B cell (primary cell): ENCODE data around the gene KLK1. TPM values are rescaled to one million over a fixed set of nuclear protein-coding genes. Genes with fewer than 3 reads are reported as not detected.
A peak's percentile ranks its signal among the peaks of the same experiment; 100 is the strongest.

Source experiments
- ATAC-seq: fragments of 200-7000 bp; cut with Tn5 transposase; one replicate; pipeline ENCODE4 v1.10.0; 2021; ENCODE audit warnings: low read depth, mild to moderate bottlenecking, moderate number of reproducible peaks, moderate library complexity
- CTCF ChIA-PET: fragments of 350-600 bp; sonication (Branson Sonifier 250); formaldehyde crosslinking; loops from one replicate; lab custom pipeline; 2021; ENCODE audit warnings: antibody characterized with exemption, inconsistent platforms; lab: Charles Lee
- POLR2A ChIA-PET: fragments of 350-600 bp; sonication (Branson Sonifier 250); formaldehyde crosslinking; loops from one replicate; lab custom pipeline; 2021; ENCODE audit warnings: antibody characterized with exemption; lab: Charles Lee
- DNase-seq: peaks from one replicate; pipeline ENCODE4 v3.0.0; 2013
- H2AFZ ChIP-seq: 2 replicates; pipeline ENCODE4 v1.6.1; 2012; ENCODE audit warnings: mild to moderate bottlenecking, low read depth, low read length; ENCODE audit not compliant: insufficient read depth, poor library complexity, severe bottlenecking
- H3K27ac ChIP-seq, 2 donors: 1 replicate in 1 of 2; 2 replicates in 1 of 2; pipeline ENCODE4 v1.5.1; 2012 to 2013; ENCODE audit warnings: low read length in 2 of 2, mild to moderate bottlenecking in 2 of 2, moderate library complexity in 1 of 2
- H3K27me3 ChIP-seq, 4 experiments: fragments of 200-600 bp in 1 of 4; sonication (generic) in 1 of 4; replicated peaks in 1 of 4; 1 replicate in 2 of 4; 2 replicates in 2 of 4; pipeline versions ENCODE4 v1.6.1 to v1.7.0; 2013 to 2016; ENCODE audit warnings: low read length in 3 of 4, mild to moderate bottlenecking in 2 of 4, mixed read lengths in 1 of 4, moderate library complexity in 1 of 4; ENCODE audit not compliant: insufficient read depth in 4 of 4, control insufficient read depth in 3 of 4; ENCODE audit errors: control extremely low read depth in 1 of 4
- H3K36me3 ChIP-seq, 2 experiments: replicated peaks in 1 of 2; 1 replicate in 1 of 2; 2 replicates in 1 of 2; pipeline versions ENCODE4 v1.6.1 to v1.7.1; 2013; ENCODE audit warnings: low read length in 1 of 2; ENCODE audit not compliant: insufficient read depth in 2 of 2, control insufficient read depth in 1 of 2; ENCODE audit errors: control extremely low read depth in 1 of 2, extremely low read depth in 1 of 2
- H3K4me1 ChIP-seq, 2 donors: fragments of 200-600 bp in 1 of 2; sonication (generic) in 1 of 2; 1 replicate in 1 of 2; 2 replicates in 1 of 2; pipeline versions ENCODE4 v1.5.1 to v1.6.1; 2013 to 2017; ENCODE audit warnings: low read length in 2 of 2; ENCODE audit not compliant: control insufficient read depth in 2 of 2, insufficient read depth in 2 of 2
- H3K4me2 ChIP-seq: replicated peaks from 2 replicates; pipeline ENCODE3; 2012; ENCODE audit warnings: mild to moderate bottlenecking, low read depth, low read length; ENCODE audit not compliant: poor library complexity, severe bottlenecking
- H3K4me3 ChIP-seq, 5 experiments: fragments of 200-600 bp in 1 of 5; sonication (generic) in 1 of 5; 1 replicate in 3 of 5; 2 replicates in 2 of 5; pipeline versions ENCODE4 v1.5.1 to v1.7.0; 2011 to 2016; ENCODE audit warnings: low read length in 4 of 5, mild to moderate bottlenecking in 4 of 5, low read depth in 2 of 5, control low read depth in 1 of 5, moderate library complexity in 1 of 5; ENCODE audit not compliant: insufficient read depth in 1 of 5; ENCODE audit errors: control extremely low read depth in 1 of 5, extremely low read depth in 1 of 5
- H3K79me2 ChIP-seq: fragments of 200-600 bp; sonication (generic); one replicate; pipeline ENCODE4 v1.6.0; 2016; ENCODE audit warnings: low read length; ENCODE audit not compliant: control insufficient read depth, insufficient read depth
- H3K9ac ChIP-seq: fragments of 200-600 bp; sonication (generic); 2 replicates; pipeline ENCODE4 v1.6.1; 2017; ENCODE audit warnings: mild to moderate bottlenecking, low read length, moderate library complexity
- H3K9me3 ChIP-seq, 3 donors: one replicate each; pipeline versions ENCODE4 v1.6.1 to v1.7.1; 2013; ENCODE audit warnings: low read length in 2 of 3; ENCODE audit not compliant: control insufficient read depth in 2 of 3, insufficient read depth in 1 of 3; ENCODE audit errors: control extremely low read depth in 1 of 3
- H4K20me1 ChIP-seq: 2 replicates; pipeline ENCODE4 v1.6.0; 2012; ENCODE audit warnings: mild to moderate bottlenecking, low read length; ENCODE audit not compliant: insufficient read depth, control insufficient read depth, poor library complexity, severe bottlenecking
- H3K27ac Mint-ChIP-seq: one replicate; pipeline ENCODE4 v1.8.0; 2021; ENCODE audit warnings: mixed read lengths
- H3K27me3 Mint-ChIP-seq: one replicate; pipeline ENCODE4 v1.8.0; 2021; ENCODE audit warnings: mixed read lengths
- H3K4me1 Mint-ChIP-seq: one replicate; pipeline ENCODE4 v1.8.0; 2021; ENCODE audit warnings: mixed read lengths
- H3K4me3 Mint-ChIP-seq: one replicate; pipeline ENCODE4 v1.8.0; 2021; ENCODE audit warnings: mixed read lengths
- H3K9me3 Mint-ChIP-seq: one replicate; pipeline ENCODE4 v1.8.0; 2022; ENCODE audit warnings: mixed read lengths; ENCODE audit not compliant: insufficient read depth
- EZH2 ChIP-seq: IDR thresholded peaks from 2 replicates; pipeline ENCODE4 v1.6.1; 2012; ENCODE audit warnings: borderline replicate concordance, low read depth, mild to moderate bottlenecking, moderate library complexity, low read length; ENCODE audit not compliant: insufficient read depth, poor library complexity, severe bottlenecking
- WGBS: methylation state at CpG from one replicate; pipeline ENCODE4 v1.1.5; 2013; ENCODE audit warnings: missing lambda C conversion rate; ENCODE audit not compliant: insufficient coverage; 5-methylcytosine and 5-hydroxymethylcytosine counted together
- intact Hi-C: fragments of 100-400 bp; cut with micrococcal nuclease; formaldehyde crosslinking; loops from one replicate; pipeline ENCODE4 v1.10.0; 2022
- polyA plus RNA-seq: library from polyadenylated mRNA; depleted of rRNA; stranded (reverse); fragments of >200 nt; gene quantifications from 2 replicates; pipeline ENCODE4 v1.2.3, GENCODE V29; 2012
- total RNA-seq, 2 donors: library from RNA; stranded (reverse); fragments of 120-200 nt in 1 of 2; gene quantifications; 1 replicate in 1 of 2; 2 replicates in 1 of 2; pipeline versions ENCODE4 v1.2.3 to v1.2.4, GENCODE V29; 2013 to 2022
- TF ChIP-seq, protein P1 (sequence below): fragments of 200-600 bp; IDR thresholded peaks from one replicate; pipeline ENCODE4 v1.8.0; 2022; ENCODE audit warnings: antibody characterized with exemption, mild to moderate bottlenecking

The KLK1 gene
- total and polyA plus RNA-seq, 2 donors (not counting 1 experiment from before 2014, with no cell fraction given), result 9.5 to 15.2 TPM

- no peaks in the 10 kb centered on the region for H3K79me2 ChIP-seq
- H3K27ac ChIP-seq, result no peak overlapping the region
- no peak overlapping the region for H3K27ac Mint-ChIP-seq
- no peak overlapping the region for H3K9ac ChIP-seq
- H3K4me2 ChIP-seq, result no peak overlapping the region
- intact Hi-C loops, result no loop called here
- no peaks in the 10 kb centered on the region for H3K9me3 Mint-ChIP-seq
- H2AFZ ChIP-seq, result no peak overlapping the region
- peaks cover 0 to 25% (median 1%) of the 10 kb centered on the region in 3 donors for H3K9me3 ChIP-seq
- POLR2A ChIA-PET, result no interaction called here
- no peak overlapping the region for H3K4me3 ChIP-seq
- H4K20me1 ChIP-seq, result no peaks in the 10 kb centered on the region
- peaks cover 6 to 8% of the 10 kb centered on the region in 2 donors for H3K4me1 ChIP-seq
- ATAC-seq, result no peak
- CTCF ChIA-PET, result interaction anchor here (0.5 to 2.5 kb wide), 4 partner anchors 143 to 643 kb away, joined by 3 to 11 read pairs (median 5); no protein-coding TSS in a partner anchor
- TF ChIP-seq, protein P1, sequence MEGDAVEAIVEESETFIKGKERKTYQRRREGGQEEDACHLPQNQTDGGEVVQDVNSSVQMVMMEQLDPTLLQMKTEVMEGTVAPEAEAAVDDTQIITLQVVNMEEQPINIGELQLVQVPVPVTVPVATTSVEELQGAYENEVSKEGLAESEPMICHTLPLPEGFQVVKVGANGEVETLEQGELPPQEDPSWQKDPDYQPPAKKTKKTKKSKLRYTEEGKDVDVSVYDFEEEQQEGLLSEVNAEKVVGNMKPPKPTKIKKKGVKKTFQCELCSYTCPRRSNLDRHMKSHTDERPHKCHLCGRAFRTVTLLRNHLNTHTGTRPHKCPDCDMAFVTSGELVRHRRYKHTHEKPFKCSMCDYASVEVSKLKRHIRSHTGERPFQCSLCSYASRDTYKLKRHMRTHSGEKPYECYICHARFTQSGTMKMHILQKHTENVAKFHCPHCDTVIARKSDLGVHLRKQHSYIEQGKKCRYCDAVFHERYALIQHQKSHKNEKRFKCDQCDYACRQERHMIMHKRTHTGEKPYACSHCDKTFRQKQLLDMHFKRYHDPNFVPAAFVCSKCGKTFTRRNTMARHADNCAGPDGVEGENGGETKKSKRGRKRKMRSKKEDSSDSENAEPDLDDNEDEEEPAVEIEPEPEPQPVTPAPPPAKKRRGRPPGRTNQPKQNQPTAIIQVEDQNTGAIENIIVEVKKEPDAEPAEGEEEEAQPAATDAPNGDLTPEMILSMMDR, result no peak
- TF ChIP-seq EZH2, result no peak
- H3K27me3 ChIP-seq, result peaks cover 0 to 60% (median 26%) of the 10 kb centered on the region in 4 experiments
- WGBS, result 79% methylated on average over 4 of the region's 7 CpGs
- no peak for DNase-seq
- H3K4me1 Mint-ChIP-seq, result peaks cover 7% of the 10 kb centered on the region
- H3K36me3 ChIP-seq, result no peaks in the 10 kb centered on the region
- H3K4me3 Mint-ChIP-seq, result no peak overlapping the region
- peaks cover 68% of the 10 kb centered on the region for H3K27me3 Mint-ChIP-seq
These were observed 44.6 kb downstream of the KLK1 start for GRCh38 chr19:50778906-50779430.

DNA sequence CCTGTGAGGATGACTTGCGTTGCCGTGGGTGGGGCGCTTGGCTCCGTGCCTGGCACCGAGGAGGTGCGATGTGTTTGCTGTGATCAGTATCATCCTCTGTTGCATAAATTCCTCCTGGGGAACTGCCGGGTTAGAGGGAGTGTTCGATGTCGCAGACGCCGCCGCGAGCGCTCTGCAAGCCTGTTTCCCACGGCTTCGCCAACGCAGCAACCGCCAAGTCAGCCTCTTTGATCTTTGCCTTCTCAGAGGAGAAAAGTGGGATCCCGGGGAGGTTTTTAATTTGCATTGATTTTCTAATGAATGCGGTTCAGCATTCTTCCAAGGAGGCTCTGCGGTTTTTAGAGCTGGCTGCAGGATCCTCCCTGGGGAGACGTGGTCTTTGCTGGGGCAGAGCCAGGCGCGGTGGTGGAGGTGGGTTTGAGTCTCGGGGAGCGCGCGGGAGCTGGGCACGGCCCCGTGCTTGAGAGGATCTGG is 45.7 kb downstream of the KLK1 start:
- Histone ChIP-seq H3K27me3 (peaks cover 0 to 62% (median 26%) of the 10 kb centered on the region in 4 experiments), H3K4me2 (no peak overlapping the region)

More for the DNA sequence above, 45.7 kb downstream of the KLK1 start:
- no peak overlapping the region for H3K27ac ChIP-seq
- WGBS, result 2% methylated on average over 30 of the region's 30 CpGs
- ChIA-PET POLR2A (no interaction called here), CTCF (interaction anchor here (1.3 to 2.2 kb wide), 2 partner anchors 240 to 421 kb away, joined by 6 to 11 read pairs; no protein-coding TSS in a partner anchor)
- Mint-ChIP-seq H3K4me1 (peaks cover 4% of the 10 kb centered on the region), H3K27me3 (peaks cover 64% of the 10 kb centered on the region), H3K27ac (no peak overlapping the region), H3K4me3 (no peak overlapping the region), H3K9me3 (no peaks in the 10 kb centered on the region)
- intact Hi-C loops, result no loop called here
- H3K9ac ChIP-seq, result no peak overlapping the region
- H3K4me1 ChIP-seq, result peaks cover 0 to 8% of the 10 kb centered on the region in 2 donors
- TF ChIP-seq EZH2, result no peak
- TF ChIP-seq, protein P1, result no peak
- peaks cover 0 to 26% (median 1%) of the 10 kb centered on the region in 3 donors for H3K9me3 ChIP-seq
- no peak overlapping the region for H2AFZ ChIP-seq
- H3K4me3 ChIP-seq, result no peak overlapping the region
- ATAC-seq, result no peak
- H4K20me1 ChIP-seq, result no peaks in the 10 kb centered on the region
- DNase-seq, result peak; percentile 15
- no peaks in the 10 kb centered on the region for H3K79me2 ChIP-seq
- H3K36me3 ChIP-seq, result no peaks in the 10 kb centered on the region
